GM18870 (cell line): ENCODE results near the gene SOX10.

Experiments used
- ATAC-seq: cut with Tn5 transposase; IDR thresholded peaks from one replicate; pipeline ENCODE4 v1.9.1; 2021; ENCODE audit warnings: moderate library complexity; ENCODE audit not compliant: unreplicated experiment

Gene SOX10

DNA sequence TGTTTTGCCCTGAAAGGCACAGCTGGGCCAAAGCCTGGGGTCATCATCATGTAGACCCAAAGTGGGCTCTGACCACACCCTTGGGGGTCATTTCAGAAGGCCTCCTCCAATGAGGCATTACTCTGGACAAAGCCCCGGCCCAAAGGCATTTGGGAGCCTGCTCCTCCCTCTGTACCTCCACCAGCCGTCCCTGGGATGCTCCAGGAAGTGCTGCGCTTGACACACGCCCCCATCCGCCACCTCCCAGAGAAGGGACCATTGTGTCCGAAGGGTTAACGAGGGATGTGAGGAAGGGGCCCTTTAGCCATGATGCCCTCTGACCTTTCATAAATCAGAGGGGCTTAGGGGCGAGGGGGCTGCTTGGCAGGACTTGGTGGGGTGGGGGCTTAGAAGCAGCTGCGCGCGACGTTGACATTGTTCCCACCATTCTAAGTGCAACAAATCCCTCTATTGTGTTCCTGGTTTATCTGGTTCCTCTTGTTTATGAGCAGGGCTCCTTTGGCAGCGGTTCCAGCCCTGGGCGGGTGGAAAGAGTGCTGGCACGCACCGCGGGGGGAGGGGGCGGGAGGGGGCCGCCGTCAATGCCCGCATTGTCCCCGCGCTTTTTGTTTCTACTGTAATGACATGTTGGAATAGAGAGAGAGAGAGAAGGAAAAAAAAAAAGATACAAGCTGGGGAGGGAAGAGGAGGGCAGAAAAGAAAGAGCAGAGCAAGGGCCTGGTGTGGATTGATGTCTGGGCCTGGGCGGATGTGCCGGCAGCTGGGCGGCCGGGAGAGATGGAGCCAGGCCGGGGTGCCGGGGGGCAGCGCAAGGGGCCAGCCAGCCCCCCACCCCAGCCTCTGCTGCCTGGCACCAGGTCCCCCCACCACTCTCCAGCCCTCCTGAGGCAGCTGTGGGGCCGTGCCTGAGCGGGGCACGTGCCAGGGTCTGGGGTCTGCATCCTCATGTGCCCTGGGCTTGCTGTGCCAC is 32.1 kb upstream of the SOX10 start:
- ATAC-seq, result no peak

DNA sequence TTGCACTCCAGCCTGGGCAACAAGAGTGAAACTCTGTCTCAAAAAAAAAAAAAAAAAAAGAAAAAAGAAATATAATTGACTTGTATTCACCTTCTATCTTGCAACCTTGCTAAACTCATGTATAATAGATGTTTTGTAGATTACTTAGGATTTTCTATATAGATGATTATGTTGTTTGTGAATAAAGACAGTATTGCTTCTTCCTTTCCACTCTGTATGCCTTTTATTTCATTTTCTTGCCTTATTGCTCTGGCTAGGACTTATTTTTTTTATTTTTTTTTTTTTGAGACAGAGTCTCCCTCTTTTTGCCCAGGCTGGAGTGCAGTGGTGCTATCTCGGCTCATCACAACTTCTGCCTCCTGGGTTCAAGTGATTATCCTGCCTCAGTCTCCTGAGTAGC is 29.7 kb upstream of the SOX10 start:
- no peak for ATAC-seq

DNA sequence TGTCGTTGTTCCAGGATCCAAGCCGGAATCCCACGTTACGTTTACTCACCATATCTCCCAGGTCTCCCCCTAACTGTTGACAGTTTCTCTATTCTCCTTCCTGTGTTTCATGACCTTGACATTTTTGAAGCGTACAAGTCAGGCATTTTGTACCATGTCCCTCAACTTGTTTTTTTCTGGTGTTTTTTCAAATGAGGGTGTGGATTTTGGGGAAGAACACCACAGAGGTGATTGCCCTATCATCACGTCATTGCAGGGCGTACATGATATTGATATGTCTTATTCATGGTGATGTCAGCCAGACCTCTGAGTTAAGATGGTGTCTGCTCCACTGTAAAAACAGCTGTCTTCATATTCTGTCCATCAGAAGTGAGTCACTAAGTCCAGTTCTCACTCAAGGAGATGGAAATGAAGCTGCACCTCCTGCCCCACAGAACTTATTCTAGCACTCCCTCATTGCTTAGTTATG is 28.3 kb upstream of the SOX10 start:
- no peak for ATAC-seq

DNA sequence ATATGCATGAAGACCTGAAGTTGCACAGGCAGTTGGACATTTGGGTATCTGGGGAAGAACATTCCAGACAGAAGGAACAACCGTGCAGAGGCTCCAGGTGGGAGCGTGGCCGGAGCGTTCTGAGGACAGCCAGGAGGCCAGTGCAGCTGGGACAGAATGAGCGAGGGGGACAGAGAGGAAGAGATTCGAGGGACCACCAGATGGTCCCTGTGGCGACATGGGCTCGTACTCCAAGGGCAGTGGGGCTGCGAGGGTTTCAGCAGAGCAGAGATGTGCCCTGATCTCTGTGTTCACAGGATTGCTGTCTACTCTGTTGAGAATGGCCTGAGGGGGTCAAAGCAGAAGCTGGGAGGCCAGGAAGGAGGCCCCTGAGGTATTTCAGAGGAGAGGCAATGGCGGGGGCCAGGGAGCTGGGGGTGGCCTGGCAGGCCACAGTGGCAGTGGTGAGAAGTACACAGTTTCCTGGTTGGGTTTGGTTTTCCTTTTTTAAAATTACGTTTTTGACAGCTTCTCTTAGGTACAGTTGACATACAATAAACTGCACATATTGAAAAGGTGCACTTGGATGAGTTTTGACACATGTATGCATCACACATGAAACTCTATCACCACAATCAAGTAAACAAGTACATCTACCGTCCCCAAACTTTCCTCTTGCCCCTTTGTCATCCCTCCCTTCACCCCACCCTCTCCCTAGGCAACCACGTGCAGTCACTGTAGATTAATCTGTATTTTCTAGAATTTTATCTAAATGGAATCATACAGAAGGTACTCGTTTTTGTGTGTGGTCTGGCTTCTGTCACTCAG is 24.8 kb upstream of the SOX10 start:
- no peak for ATAC-seq

DNA sequence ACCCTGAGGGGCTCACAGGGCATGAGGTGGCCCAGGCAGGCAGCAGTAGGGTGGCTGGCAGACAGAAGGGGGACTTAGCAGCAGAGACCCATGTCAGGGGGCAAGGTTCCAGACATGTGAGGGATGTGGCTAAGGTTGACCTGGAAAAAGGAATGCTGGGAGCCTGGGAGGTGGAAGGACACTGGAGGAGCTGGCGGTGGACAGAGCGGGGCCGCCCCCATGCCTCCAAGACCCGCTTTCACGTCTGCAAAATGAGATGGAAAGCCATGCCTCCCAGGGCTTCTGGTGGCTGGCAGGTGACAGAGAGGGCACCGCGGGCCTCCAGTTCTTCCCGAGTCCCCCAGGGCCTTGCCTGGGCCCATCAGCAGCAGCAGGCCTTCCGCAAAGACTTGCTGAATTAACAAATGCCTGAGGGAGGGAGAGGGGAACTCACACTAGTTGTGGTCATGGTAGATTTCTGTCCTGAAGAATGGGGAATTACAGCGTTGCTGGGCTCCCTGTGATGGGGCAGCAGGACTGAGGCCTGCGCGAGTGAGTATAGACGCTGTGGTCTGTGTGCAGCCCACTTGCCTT is 23.1 kb upstream of the SOX10 start:
- ATAC-seq, result no peak

DNA sequence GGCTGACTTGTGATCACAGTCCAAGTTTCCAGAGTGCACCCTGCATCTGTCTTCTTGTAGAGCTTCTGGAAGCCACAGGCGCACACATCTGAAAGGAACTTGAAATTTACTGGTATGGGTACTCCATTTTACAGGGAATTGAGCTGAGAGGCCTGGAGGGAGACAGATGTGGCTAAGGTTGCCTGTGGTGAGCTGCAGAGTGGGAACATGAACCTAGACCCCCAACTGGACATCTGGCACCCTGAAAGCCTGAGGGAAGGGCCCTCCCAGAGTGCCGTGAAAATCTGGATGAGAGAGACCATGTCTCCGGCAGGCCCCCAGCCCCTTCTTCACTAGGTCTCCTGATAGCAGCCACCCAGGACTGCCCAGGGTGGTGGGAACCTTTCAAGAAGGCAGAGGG is 22.6 kb upstream of the SOX10 start:
- no peak for ATAC-seq

DNA sequence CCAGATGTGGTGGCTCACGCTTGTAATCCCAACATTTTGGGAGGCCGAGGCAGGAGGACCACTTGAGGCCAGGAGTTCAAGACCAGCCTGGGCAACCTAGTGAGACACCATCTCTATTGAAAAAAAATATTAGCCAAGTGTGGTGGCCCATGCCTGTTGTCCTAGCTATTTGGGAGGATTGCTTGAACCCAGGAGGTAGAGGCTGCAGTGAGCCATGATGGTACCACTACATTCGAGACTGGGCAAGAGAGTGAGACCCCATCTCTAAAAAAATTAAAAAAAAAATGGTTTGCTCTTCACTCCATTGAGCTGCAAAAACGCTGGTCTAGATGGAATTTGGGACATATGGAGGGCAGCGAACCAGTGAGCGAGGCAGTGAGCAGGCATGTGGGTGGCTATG is 21.6 kb upstream of the SOX10 start:
- ATAC-seq, result no peak

DNA sequence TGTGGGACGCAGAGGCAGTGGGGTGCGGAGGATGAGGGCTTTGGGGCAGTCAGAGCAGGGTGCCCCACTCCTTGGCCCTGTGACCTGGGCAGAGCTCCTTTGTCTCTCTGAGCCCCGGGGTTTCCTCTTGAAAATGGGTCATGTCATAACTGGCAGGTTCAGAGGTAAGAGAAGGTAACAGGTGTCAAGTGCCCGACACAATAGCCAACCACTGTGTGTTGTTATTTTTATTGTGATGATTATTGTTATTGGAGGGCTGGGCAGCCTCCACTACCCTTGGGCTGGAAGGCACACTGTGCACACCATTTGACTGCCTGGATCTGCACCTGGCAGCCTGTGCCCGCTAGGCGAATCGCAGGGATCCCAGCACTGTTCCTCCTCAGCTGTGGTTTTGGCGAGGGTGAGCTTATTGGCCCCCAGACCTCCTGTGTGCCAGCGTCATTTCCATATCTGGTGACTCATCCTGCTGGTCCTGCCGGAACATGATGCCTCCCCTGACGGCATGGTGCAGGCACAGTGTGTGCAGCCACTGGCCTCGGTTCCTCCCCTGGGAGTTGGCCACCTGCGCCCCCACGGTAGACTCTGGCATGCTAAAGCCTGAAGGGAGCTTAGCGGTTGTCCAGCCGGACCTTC is 15.4 kb upstream of the SOX10 start:
- ATAC-seq, result no peak

DNA sequence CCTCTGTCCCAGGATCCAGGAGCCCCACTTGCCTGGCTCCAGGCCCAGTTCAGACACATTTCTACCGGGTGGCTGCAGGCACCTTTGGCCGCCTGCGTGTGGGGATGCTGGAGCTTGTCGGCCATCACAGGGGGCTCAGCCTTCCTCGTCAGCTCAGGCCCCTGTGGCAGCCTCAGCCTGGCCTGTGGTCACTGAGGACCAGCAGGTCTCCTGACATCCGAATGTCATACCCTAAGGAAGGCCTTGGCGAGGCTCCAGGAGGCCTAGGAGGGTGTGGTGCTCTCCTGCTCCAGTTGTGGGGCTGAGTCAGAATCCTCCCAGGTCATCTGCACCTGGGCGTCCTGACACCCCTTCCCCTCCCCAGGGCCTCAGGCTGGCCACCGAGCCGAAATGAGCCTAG is 14.9 kb upstream of the SOX10 start:
- ATAC-seq, result no peak

DNA sequence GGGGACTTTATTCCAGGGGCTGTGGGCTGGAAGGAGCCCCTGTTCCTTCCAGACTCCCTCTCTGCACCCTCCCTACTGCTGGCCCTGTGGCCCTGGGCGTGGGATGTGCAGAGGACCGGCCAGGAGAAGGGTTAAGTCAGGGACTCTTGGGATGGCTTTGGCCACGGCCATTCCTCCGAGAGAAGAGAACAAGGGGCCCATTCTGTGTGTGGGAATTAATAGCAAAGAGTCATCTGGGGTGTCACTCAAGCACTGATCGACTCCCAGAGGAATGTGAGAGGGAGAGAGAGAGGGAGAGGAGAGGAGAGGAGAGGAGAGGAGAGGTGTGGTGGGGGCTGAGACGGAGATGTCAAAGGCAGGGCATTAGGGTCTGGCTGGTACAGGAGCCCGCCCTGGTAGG is 14.2 kb upstream of the SOX10 start:
- ATAC-seq, result no peak

DNA sequence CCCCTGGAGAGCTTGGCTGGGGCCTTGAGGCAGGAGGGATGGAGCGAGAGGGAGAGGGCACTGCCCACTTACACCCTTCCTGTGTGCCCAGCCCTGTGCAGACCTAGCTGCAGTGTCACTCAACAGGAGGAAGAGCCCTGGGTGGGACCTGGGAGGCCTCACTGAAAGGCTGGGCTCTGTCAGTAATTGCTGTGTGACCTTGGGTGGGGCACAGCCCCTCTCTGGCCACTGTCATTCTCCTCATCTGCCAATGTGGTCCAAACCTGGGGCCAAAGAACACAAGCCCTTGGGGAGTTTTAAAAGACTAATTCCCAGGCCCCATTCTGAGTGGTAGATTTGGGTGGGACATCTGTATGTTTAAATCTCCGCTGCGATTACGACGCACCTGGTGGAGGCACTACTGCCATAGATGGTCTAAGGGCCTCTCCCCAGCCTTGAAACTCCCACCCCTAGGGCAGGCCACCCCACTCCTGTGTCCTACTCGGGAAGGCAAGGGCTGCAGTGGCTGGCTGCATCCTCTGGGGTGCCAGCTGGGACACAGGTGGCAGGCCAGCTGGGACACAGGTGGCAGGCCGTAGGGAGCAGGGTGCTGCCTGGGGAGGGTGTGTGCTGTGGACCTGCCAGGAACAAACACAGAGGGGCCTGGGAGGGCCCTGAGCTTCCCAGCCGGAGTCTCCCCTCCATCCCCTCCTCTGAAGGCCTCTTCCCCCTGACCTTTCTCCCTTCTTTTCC is 12.3 kb upstream of the SOX10 start:
- no peak for ATAC-seq

DNA sequence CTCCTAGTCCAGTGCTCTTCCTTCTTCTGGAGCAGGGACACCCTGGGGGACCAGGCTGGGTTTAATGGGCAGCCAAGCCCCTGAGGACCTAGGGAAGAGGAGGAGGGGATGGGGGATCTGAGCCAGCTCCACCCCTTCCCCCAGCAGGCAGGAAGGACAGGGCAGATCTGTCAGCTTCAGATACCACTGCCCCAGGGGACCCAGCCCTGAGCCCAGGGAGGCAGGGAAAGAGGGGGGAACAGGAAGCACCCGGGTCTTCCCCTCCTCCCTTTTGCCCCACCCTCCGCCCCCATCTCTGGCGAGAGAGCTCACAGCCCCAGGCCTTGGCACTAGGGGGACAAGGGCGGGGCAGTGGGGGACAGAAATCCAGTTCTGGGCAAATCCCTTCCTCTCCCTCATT is 11.7 kb upstream of the SOX10 start:
- ATAC-seq, result no peak

DNA sequence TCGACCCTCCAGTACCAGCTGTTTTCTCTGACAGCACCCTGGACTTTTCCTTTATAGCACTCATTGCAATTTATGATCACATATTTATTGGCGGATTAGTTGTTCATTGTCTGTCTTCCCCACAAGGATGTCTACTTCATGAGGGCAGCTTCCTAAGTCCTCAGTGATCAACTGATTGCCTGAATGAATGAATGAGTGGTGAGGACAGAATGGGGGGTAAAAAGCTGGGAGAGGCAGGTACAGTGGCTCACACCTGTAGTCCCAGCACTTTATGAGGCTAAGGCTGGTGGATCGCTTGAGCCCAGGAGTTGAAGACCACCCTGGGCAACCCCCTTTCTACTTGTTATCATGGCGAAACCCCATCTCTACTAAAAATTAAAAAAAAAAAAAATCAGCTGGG is 11.1 kb upstream of the SOX10 start:
- ATAC-seq, result no peak

DNA sequence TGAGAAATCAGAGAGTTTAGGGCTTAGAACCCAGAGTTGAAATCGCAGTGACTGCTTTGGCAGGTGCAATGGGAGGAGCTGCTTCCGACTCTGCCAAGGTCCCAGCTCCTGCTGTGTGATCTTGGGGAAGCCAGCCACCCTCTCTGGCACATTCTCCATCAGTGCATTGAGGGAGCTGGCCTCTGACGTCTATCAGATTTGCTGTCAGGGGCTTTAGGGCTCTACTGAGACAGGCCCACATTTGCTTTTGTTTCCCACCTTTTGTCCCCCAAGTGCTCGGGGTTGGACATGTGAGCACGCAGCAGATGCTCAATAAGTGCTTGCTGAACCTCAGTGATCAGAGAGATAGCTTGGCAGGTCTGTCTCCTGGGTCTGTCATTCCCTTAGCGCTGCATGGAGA is 10.6 kb upstream of the SOX10 start:
- ATAC-seq, result no peak

DNA sequence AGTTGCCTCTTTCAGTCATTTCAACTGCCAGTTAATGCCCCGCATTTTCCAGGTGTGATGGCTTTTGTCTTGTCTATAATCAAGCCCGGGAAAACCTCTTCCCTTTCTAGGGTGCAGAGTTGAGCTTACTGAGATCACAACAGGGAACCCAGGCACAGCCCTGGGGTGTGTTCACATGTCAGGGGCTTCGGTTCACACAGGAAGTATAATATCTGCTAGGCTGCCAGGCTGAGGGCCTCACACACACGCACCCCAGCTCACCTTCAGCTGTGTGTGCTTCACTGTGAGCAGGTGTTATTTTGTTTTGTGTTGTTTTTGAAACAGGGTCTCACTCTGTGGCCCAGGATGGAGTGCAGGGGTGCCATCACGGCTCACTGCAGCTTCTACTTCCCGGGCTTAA is 9.7 kb upstream of the SOX10 start:
- ATAC-seq, result no peak

DNA sequence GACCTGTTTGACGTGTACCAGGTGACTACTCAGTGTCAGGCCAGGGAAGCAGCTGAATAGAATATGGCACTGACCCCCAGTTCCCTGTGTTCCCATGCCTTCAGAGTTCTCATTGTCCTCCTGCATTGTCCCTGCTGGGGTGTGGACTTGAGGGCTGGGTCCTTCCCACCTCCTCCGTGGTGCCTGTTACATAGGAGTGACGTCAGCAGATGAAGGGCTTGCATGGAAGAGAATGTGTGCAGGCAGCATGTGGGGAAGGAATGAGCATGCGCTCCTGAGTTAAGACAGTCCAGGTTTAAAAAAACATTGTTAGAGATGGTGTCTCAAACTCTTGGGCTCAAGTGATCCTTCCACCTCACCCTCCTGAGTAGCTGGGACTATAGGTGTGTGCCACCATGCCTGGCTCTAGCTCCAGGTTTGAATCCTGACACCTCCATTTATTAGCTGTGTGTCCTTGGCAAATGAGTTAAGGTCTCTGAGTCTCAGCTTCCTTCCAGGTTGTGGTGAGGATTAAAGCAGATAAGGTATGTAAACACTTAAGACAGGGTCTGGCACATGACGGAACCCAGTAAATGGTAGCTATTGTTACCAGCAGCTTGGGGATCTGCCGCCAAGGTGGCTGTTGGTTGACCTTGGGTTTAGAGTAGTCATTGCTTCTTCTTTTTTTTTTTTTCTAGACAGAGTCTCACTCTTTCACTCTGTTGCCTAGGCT is 7.5 kb upstream of the SOX10 start:
- no peak for ATAC-seq

DNA sequence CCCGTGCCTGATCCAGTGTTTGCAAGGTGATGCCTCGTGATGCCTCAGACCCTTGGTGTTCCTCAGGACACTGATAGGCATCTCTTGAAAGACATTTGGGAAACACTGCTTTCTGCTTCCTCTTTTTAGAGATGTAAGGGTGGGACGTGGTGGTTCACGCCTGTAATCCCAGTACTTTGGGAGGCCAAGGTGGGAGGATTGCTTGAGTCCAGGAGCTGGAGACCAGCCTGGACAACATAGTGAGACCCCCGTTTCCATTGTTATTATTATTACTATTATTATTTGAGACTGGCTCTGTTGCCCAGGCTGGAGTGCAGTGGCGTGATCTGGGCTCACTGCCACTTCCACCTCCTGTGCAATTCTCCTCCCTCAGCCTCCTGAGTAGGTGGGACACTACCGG is 6.5 kb upstream of the SOX10 start:
- no peak for ATAC-seq

DNA sequence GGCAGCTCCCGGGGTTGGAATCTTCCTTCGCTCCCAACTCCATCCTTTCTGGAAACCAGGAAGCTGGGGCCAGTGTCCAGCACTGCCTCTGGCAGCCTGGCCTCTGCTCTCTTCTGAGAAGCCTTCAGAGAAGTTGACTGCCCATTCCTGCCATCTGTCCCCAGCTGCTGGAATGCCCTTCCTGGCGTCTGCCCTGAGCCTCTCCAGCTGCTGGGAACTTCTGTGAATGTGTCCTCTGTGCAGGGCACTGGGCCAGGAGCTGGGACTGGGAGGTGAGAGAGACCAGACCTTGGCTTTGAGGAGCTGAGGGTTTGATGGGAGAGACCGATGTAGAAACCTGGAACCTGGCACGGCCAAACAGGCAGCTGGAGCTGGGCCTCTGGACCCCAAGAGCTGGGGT is 5.9 kb upstream of the SOX10 start:
- ATAC-seq, result no peak

DNA sequence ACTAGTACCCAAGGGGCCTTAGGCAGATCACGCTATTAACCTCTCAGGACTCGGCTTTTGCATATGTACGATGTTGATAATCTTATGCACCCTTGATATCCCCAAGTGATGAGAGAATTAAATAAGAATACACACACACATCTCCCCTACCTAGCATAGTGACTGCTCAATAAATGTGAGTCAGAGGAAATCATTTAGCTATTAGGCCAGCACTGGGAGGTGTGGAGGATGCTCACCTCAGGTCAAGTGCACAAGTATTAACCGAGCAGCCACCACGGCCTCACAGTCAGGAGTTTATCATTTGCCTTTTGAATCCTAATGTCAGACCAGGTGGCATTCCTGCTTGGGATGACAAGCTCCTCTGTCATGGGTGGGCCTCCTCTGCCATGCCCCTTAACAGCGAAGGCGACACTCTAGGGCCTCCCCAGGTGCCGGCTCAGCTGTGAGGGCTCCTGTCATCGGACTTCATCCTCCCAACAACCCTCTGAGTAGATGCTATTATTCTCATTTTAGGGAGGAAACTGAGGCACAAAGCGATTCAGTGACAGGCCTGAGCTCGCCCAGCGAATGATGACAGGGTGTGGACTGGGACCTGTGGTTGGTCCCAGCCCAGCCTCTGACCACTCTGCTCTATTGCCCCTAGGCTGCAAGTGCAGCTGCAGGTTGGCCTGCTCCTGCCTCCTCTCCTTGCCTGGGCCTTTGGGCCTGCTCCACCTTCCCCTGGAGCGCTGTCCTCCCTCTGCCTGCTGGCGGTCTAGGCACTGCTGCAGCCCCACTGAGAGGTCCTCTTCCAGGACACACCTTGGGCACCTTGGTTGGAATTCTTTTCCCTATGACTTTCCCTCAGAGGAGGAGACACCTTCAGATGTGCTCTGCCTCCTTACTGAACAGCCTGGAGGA is 5.0 kb upstream of the SOX10 start:
- no peak for ATAC-seq
